ENCODE measurements around the gene ATXN1.

Gene ATXN1

DNA sequence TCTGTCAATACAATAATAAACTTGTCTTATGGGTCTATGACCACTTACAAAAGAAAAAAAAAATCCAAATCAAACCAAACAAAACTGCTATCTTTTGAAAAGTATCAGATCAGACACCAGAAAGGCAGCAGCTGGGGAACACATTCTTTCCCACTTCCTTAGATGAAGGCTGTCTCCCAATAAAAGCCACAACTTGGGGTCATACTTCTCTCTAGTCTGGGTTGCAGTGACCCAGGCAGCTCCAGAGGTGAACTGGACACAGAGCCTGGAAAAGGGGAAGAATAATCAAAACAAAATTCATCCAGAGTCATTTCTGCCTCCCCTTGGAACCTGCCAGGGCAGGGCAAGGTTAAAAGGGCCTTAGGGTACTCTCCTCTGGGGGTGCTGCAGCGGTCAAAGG, 19.1 kb downstream of the ATXN1 start:
- DNase-seq, result no peak

DNA sequence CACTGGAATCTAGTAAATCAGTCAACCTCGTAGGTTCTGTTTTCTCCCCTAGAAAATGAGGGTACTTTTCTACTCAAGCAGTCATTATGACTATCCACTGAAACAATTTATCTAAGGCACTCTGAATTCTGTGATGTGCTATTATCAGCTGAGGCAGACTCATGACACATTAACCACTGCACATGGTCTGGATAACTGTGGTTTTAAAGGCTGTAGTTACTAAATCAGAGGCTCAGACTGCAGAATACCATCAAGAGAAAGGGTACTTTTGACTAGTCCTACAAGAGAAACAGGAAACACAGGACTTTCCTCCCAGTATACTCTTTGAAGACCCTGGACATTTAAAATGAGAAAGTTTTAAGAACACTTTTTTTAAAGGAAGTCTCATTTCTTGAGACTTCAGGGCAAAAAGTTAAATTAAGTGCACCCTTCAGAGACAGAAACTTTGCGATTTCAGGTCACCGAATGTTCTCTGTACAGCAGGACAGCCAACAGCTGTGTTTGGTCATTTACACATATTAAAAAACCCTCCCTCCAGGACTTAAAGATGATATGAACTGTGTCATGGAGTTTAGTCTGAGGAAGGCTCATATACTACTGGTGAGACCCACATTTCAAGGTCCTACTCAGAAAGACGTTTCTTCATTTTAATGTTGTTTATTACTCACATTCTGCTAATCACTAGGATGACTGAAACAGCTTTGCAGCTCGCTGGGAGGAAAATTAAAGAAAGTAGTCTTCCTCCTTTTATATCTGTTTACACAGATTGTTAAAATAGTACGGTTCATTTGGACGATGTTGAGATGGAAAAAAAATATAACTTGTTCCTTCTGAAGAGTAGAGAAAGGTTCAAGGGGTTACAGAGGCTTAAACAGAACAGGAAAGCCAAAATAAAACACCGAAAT, 19.9 kb downstream of the ATXN1 start:
- DNase-seq, result peak; percentile 97

DNA sequence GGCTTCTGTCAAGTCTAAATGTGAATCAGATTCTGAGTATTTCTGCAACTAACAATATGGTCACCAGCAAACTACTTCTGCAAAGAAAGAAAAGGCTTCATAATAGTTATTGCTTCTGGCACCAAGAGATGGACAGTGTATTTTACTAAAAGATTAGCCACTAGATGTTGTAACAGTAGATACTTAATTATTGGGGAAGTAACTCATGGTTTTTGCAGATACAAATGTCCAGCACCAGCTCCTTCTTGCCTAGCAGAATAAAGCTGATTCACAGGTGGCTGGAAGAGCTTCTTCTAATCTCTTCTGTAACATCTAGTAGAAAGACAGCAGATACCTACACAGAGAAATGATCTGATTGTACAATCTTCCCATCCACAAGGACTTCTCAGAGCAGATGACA, 21.2 kb downstream of the ATXN1 start:
- no peak for DNase-seq

DNA sequence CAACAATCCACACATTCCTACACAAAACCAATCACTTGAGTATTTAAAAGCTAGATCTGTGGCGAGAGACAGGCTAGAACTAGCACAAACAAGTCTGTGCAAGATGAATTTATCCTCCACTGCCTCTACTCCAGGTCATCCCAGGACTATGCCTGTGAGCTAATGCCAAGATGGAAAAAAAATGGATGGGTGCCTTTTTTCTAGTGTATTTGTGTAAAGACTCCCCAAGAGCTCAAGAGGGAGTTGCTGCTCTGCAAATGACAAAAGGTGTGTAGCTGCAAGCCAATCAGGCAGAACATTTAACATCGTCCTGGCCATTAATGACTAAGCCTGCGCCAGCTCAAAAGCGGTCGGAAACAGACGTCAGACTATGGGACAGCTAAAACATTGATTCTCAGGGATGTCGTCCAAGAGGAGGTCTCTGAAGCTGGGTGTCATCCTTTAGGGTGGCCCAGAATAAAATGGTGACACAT, 21.9 kb downstream of the ATXN1 start:
- DNase-seq, result peak; percentile 94

DNA sequence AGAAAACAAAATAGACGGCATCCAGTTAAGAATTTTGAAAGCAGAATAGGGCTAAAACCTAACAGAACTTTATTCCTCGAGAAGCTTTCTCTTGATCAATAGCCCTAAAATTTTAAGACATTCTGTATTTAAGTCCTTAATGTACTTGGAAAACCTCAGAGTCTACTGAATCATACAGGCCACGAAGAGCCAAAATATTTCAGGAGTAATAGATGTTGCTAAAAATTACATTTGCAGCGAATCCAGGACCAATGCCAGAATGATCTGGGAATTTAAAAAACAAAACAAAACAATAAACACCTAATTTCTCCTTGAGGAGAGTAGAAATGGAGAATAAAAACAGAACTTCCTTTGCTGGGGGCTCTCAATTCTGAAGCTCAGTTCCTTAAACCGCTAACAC, 23.3 kb downstream of the ATXN1 start:
- no peak for DNase-seq

DNA sequence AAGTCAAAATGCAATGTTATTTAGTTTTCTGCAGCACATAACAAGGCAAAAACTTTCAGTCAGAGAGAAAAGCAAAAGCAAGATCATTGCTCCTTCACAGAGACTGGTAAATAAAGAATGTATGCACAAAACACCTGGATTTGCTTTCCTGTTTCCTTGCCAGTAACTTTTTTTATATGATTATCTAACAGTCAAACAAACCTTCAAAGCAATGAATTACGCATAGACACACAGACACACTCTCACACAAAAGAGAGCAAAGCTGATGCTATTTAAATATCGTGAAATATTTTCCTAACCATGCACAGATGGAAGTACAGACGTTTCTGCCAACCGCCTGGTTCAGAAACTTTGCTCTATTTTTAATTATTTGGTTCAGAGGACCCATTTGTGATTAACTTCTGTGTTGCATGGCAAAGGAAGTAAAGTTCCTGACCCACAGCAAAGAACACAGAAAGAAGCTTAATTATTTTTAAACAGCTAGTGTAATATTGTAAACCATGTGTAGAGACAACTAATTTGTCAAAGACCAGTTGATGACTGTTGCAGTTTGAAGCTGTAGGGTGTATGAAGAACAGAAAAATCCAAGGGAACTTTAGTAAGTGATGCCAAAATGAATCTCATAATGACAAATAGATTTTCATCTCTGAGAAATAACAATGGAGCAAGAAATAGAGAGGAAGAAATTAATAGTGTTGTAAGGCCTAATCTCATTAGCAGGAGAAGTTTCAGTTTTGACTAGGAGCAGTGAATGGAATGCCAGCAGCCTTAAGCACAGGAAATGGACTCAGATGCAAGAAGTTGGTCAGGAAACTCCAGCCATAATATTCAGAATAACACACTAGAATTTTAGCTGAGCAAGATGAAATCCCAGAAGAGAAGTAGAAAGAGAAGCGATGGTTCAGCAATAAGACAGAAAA, 24.1 kb downstream of the ATXN1 start:
- DNase-seq, result peak; percentile 14

DNA sequence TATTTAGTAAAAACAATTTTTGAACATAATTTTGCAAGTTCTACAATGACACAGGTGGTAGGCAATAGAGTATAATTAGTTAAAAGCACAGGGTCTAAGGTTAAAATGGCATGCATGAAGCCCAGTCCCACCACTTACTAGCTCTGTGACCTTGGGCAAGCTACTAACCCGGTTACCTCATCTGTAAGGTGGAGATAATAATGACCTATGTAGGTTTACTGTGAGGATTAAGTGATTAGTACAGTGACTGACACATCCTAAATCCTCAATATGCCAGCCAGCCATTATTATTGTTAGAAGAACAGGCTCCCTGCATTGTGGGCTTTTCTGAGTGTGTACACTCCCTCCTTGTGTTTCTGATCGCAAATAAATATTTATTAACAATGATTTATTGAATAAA, 26.2 kb downstream of the ATXN1 start:
- DNase-seq, result no peak

DNA sequence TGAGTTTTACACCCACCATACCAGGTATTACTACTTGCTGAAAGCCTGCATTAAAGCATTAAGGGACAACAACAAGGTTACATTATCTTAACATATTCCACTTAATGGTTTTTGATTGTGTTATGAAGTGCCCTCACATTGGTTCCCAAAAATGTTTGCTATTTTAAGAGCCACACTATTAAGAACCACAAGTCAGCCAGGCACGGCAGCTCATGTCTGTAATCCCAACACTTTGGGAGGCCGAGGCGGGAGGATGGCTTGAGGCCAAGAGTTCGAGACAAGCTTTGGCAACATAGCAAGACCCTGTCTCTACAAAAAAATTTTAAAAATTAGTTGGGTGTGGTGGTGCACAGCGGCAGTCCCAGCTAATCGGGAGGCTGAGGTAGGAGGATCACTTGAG, 28.2 kb downstream of the ATXN1 start:
- no peak for DNase-seq

DNA sequence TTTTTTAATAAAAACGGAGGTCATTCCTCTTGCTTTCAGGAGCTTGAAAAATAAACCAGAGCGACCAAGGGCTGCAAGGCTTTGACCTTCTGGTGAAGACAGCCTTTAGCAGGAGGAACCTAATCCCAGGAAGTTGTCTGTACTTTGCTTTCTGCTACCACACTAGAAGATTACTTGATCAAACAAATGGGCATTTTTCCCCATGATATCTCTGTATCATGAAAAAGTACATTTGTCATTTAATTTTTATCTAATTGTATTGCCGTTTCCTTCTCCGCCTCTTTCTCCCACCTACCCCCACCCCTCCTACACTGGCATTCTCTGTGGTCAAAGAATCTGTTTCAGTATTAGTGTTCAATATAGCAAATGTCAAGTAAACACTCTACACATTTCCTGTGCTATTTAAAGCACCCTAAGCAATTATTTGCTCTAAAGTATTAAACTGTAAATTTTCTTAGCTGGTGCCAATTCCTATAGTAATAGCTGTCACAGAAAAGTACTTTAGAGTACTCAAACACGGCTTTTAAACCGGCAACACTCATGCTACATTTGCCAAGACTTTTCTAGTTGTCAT, 29.7 kb downstream of the ATXN1 start:
- no peak for DNase-seq

DNA sequence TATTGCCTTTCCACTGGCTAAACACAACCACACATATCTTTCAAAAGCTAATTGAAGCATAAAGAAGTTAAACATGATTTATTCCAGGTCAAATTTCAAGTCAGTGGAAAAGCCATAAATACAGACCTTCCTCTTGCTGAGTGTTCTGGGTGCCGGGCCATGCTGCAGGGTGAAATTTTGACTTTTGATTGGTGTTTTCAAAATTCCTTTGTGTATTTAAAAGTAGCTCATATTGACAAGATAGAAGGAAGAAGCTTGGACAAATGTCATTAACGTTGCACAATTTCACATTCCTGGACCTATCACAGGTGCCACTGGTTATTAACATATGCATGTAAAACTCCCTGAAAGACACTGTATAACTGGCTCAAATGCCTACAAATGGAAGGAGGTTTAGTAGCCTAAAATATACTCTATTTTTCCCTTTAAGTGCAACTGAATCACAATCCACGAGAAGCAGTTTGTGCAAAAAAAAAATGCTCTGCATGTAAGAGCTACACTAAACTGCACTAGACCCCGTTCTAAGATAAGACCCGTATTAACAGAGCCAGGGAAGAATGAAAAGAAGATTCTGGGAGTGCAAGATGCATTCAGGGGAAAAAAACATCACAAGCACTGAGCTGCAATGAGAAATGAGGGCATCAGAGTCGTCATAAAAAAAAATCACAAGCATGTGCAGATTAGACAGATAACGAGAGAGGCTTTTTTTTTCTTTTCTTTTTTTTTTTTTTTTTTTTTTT, 30.4 kb downstream of the ATXN1 start:
- no peak for DNase-seq

DNA sequence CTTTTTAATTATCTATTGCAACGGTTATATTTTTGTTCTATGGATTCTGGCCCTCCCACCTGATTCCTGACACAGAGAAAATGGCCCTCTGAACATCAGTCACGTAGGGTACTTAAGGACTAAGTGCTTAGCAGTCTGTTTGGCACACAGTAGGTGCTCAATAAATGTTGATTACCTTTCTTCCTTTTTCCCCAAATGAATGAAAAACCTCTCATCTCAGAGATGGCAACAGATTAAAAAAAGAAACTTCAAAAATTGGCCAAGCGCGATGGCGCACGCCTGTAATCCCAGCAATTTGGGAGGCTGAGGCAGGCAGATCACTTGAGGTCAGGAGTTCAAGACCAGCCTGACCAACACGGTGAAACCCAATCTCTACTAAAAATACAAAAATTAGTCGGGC, 31.5 kb downstream of the ATXN1 start:
- no peak for DNase-seq

DNA sequence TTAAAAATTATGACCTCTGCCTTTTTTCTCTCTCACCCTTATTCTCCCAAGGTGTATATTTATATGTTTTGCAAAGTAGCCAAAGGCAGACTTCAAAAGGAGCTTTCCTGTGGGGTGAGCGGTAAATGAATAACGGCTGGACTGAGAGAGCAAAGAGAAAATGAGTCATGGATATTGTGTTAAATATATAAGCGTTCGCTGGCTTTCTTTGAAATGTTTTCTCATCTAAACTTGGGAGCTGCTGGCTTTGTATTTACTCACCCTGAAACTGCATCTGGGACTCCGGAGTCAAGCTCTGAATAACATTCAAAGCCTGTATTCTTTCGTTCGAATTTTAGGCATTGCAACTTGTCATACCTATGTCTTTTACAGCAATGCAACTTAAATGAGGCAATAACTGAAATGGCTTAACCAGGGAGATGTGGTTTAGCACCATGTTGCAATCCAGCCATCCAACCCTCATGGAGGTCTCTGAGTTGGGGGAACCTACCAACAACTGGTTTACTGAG, 32.0 kb downstream of the ATXN1 start:
- peak; percentile 74 for DNase-seq

DNA sequence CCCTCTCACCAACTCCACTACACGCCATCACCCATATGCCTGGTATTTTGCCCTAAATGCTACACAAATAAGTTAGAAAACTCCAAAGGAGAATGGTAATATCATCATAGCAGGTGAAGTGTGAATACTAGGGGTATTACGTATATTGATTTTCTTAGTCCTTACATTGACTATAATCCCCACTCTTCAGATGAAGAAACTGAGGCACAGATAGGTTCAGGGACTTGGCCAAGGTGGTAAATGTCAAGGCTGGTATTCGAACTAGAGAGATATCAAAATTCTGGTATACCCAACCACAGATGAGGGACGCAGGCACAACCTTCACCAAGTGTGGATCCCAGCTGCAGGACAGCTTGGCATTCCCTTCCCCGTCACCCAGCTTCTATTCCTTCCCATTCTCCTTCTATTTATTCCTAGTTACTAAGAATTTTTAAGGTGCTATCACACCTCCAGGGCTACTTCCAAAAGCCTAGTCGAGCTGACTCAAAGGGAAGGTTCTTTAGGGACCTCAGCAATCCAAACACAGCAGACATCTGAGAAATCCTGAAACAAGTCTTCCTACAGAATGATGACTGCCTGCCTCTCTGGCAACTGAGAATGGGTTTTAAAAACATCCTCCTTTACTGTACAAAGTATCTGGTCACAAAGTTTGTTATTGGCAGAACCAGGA, 32.6 kb downstream of the ATXN1 start:
- DNase-seq, result no peak

DNA sequence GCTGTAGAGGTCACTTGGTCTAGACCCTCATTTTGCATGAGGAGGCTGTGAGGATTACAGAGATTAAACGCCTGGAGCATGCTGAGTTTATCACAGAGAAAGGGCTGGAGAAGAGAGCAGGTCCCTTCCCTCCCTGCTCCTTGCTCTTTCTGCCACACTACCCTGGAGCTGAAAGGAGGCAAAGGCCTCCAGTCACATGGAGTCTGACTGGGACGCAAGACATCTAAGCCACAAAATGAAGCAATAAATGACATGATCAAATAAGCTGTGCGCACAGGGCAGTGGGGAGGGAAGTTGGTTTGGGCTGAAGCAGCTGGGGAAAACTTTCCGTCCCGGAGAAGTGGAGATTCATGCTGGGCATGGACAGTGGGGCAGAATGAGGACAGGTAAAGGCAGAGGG, 33.3 kb downstream of the ATXN1 start:
- DNase-seq, result no peak

DNA sequence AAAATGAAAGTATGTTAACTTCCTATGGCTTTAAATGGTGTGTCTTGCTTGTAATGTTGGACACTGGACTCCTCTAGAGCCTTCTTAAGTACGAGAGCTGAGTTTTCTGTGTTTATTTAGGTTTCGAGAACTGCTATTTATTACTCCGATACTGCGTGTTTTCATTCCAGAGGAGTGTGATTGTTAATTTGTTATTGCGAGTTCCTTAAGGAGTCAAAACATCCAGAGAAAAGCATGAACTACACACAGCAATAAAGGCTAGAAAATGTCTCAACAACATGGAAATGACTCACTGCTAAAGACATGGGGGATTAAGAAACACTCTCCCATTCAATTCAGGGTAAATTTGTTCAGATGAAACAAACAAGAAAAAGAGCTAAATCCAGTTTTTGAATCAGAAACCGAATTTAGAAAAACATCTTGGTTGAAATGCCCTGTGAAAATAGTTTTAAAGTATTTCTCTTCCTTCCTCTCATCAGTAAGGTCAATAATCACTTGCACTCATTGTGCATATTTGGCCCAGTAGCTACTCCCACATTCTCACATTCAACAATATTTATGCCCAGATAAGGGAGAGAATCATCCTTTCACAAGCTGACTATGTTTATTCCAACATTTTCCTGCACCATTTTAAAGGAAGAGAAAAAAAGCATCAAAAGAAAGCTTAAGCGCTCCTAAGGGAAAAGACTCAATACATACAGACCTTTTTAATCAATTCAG, 36.0 kb downstream of the ATXN1 start:
- DNase-seq, result peak; percentile 69

DNA sequence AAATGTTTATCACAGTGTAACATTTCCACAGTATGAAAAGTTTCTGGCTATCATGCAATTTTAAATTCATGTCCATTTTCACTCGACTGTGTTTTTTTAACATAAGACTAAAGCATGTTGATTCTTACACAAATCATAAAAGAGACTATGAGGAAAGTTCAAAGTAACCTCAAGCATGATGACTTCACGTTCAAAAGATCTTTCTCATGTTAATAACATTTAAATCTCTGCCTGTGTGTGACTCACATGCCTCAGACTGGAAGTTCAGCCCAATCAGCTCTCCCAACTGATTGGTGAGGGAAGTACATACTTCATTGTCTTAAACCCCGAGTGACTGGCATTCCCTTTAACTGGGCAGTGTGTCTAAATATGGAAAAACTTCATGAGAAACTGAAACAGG, 37.4 kb downstream of the ATXN1 start:
- DNase-seq, result peak; percentile 94

DNA sequence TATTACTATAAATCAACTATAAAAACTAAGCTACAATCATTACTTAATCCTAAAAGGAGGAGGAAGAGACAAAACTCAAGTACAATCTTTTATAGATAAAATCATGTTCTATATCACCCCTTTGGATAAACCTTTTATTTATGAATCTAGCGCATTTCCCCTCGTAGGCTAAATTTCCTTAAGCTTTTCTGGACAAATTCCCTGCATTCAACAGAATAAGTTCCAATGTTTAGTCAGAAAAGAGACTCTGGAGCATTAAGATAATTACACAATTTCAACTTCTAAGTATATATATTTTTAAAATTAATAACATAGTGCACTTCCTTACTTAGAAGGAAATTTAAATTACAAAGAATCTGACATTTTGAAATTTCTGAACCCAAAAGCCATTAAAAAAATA, 37.9 kb downstream of the ATXN1 start:
- no peak for DNase-seq

DNA sequence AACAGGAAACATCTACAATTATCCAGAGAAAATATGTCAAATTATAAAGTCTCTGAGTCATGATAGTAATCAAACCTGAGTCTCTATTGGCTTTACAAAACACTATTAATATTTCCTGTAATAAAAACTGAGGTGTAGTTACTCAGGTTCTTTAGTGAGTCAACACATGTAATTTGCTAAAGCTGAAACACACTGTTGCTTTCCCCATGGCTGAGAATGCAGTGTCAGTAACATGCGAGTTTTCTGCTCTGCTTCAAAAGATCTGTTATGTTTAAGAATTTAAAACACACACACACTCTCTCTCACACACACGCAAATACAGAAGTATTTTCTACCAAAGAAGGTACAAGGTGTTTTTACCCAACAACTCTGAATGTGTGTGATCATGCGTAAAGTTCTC, 38.6 kb downstream of the ATXN1 start:
- peak; percentile 56 for DNase-seq

DNA sequence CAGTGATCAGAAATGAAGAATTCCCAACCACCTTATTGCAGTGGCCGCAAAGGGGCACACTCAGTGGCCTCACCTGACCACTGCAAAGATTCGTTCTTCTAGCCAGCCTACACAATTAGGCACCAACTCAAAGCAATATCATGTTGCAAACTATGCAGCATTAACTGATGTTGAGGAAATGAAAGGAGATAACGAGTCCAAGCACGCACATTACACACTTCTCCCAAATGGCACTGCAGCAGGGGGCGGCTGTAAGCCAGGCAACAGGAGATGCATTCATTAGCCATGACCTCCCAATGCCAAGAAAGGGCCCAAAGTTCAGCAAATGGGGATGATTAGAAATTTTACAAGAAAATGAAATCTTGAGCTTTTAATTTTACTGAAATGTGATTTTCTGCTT, 39.3 kb downstream of the ATXN1 start:
- DNase-seq, result no peak

DNA sequence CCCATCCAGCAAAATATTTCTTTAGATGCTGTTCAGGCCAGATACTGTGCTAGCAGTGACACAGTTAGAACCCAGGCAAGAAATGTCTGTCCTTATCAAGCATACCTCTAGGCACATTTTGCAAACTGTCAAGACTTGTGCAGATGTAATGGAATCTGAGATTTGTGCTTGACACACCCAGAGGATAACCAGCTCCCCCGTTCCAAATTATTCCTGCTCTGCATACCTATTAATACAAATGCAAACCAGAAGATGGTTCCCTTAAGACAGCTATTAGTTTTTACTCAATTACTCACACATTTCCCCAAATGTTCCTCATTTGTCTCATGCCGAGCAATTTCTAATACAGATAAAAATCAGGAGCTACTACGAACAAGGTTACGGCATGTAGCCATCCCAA, 40.4 kb downstream of the ATXN1 start:
- no peak for DNase-seq

DNA sequence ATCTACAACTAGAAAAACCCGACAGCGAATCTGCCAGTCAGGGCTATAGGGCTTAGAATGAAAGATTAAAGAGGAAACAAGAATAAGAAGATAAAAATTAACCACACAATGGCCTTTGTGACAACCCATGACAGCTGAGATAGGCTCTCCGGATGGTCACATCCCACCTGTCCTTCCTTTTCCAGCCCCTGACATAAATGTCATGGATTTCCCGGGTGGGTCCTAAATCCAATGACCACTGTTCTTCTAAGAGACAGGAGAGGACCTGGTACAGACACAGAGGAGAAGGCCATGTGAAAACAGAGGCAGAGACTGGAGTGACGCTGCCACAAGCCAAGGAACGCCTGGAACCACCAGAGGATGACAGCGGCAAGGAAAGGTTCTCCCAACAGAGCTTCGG, 41.8 kb downstream of the ATXN1 start:
- no peak for DNase-seq
